Measurements from ENCODE around the gene NCKAP1.

Gene NCKAP1

GRCh38 chr2:182950546-182950945 lies 87.7 kb downstream of the NCKAP1 start:
- DNase-seq (ENCODE audit: low read depth in 2 of 3, low spot score in 1 of 3), result no peak

- no peak for DNase-seq (ENCODE audit: low read depth in 2 of 3, low spot score in 1 of 3)
Observed at GRCh38 chr2:182949572-182950189, 88.6 kb downstream of the NCKAP1 start.

- no peak for DNase-seq (ENCODE audit: low read depth in 2 of 3, low spot score in 1 of 3)
Observed at GRCh38 chr2:182949052-182949451, 89.2 kb downstream of the NCKAP1 start.

- no peak for DNase-seq (ENCODE audit: low read depth in 2 of 3, low spot score in 1 of 3)
Observed at GRCh38 chr2:182946958-182947369, 91.3 kb downstream of the NCKAP1 start.

- no peak for DNase-seq (ENCODE audit: low read depth in 2 of 3, low spot score in 1 of 3)
Observed at GRCh38 chr2:182943339-182943738, 94.9 kb downstream of the NCKAP1 start.

- no peak for DNase-seq (ENCODE audit: low read depth in 2 of 3, low spot score in 1 of 3)
Observed at GRCh38 chr2:182942756-182943155, 95.5 kb downstream of the NCKAP1 start.

GRCh38 chr2:182941919-182942318 lies 96.3 kb downstream of the NCKAP1 start:
- no peak for DNase-seq (ENCODE audit: low read depth in 2 of 3, low spot score in 1 of 3)

GRCh38 chr2:182941121-182941722 lies 97.0 kb downstream of the NCKAP1 start:
- DNase-seq (ENCODE audit: low read depth in 2 of 3, low spot score in 1 of 3), result no peak

- no peak for DNase-seq (ENCODE audit: low read depth in 2 of 3, low spot score in 1 of 3)
Observed at GRCh38 chr2:182937870-182938269, 100.4 kb downstream of the NCKAP1 start.

- DNase-seq (ENCODE audit: low read depth in 2 of 3, low spot score in 1 of 3), result no peak
Observed at GRCh38 chr2:182933629-182934028, 104.6 kb downstream of the NCKAP1 start.

- no peak for DNase-seq (ENCODE audit: low read depth in 2 of 3, low spot score in 1 of 3)
Observed at GRCh38 chr2:182929972-182930371, 108.3 kb downstream of the NCKAP1 start.

- DNase-seq (ENCODE audit: low read depth in 2 of 3, low spot score in 1 of 3), result no peak
Observed at GRCh38 chr2:182924306-182924705, 114.0 kb downstream of the NCKAP1 start.

- no peak for DNase-seq (ENCODE audit: low read depth in 2 of 3, low spot score in 1 of 3)
Observed at GRCh38 chr2:182921234-182921633, 117.0 kb downstream of the NCKAP1 start.

GRCh38 chr2:182920631-182921056 lies 117.6 kb downstream of the NCKAP1 start:
- no peak for DNase-seq (ENCODE audit: low read depth in 2 of 3, low spot score in 1 of 3)

- DNase-seq (ENCODE audit: low read depth in 2 of 3, low spot score in 1 of 3), result no peak
Observed at GRCh38 chr2:182920089-182920488, 118.2 kb downstream of the NCKAP1 start.

- DNase-seq (ENCODE audit: low read depth in 2 of 3, low spot score in 1 of 3), result no peak
Observed at GRCh38 chr2:182918961-182919652, 119.2 kb downstream of the NCKAP1 start.

- no peak for DNase-seq (ENCODE audit: low read depth in 2 of 3, low spot score in 1 of 3)
Observed at GRCh38 chr2:182917924-182918323, 120.3 kb downstream of the NCKAP1 start.

GRCh38 chr2:182916417-182916816 lies 121.8 kb downstream of the NCKAP1 start:
- no peak for DNase-seq (ENCODE audit: low read depth in 2 of 3, low spot score in 1 of 3)

GRCh38 chr2:182915369-182916326 lies 122.6 kb downstream of the NCKAP1 start:
- no peak for DNase-seq (ENCODE audit: low read depth in 2 of 3, low spot score in 1 of 3)

GRCh38 chr2:182914852-182915251 lies 123.4 kb downstream of the NCKAP1 start:
- no peak for DNase-seq (ENCODE audit: low read depth in 2 of 3, low spot score in 1 of 3)

GRCh38 chr2:182913064-182913463 lies 125.2 kb downstream of the NCKAP1 start:
- DNase-seq (ENCODE audit: low read depth in 2 of 3, low spot score in 1 of 3), result no peak

Data from stimulated activated CD4-positive, alpha-beta T cell treated with anti-CD3 and anti-CD28 coated beads, Interleukin-12 subunit alpha, Interleukin-12 subunit beta, amount 100 ng/mL, for 48 hours (primary cell).